ENCODE data around the gene SPON2. TPM values are rescaled to one million over a fixed set of nuclear protein-coding genes. Genes with fewer than 3 reads are reported as not detected.

The SPON2 gene
- total and polyA plus RNA-seq, 8 donors: 3.1 to 45.2 (median 11.0) TPM

GRCh38 chr4:1192493-1193205 lies 20.3 kb upstream of the SPON2 start:
- ATAC-seq: peak; percentile 54 to 78 (median 72)
- peak overlapping the region; percentile 64 to 83 (median 76) for H3K27ac ChIP-seq
- intact Hi-C loops (cut with DNase I): no loop called here
- H3K9me3 ChIP-seq: no peaks in the 10 kb centered on the region
- DNase-seq: peak in 5 of 6 donors; percentile 23 to 65 (median 54)
- no peaks in the 10 kb centered on the region for H3K27me3 ChIP-seq
- TF ChIP-seq CTCF (IDR thresholded peaks at IDR 0.05): no peak
- no peak for FAIRE-seq
- no peaks in the 10 kb centered on the region for H3K36me3 ChIP-seq
- H3K4me3 ChIP-seq: no peak overlapping the region
- H3K4me1 ChIP-seq: peaks cover 14 to 17% (median 16%) of the 10 kb centered on the region in 3 donors
- WGBS, 2 donors: 50 to 58% methylated on average over 13 of the region's 13 CpGs

- H3K4me3 ChIP-seq: no peak overlapping the region
- 11 to 18% methylated on average over 4 of the region's 4 CpGs for WGBS, 2 donors
- peaks cover 14 to 17% (median 16%) of the 10 kb centered on the region in 3 donors for H3K4me1 ChIP-seq
- peak overlapping the region; percentile 64 to 83 (median 76) for H3K27ac ChIP-seq
- H3K36me3 ChIP-seq: no peaks in the 10 kb centered on the region
- peak; percentile 75 for FAIRE-seq
- peak; percentile 97 to 98 (median 98) for ATAC-seq
- DNase-seq: peak; percentile 78 to 91 (median 90)
- no peaks in the 10 kb centered on the region for H3K9me3 ChIP-seq
- intact Hi-C loops (cut with DNase I): no loop called here
- TF ChIP-seq CTCF (IDR thresholded peaks at IDR 0.05): no peak
- no peaks in the 10 kb centered on the region for H3K27me3 ChIP-seq
Measured at GRCh38 chr4:1192091-1192492, 19.7 kb upstream of the SPON2 start.

DNA sequence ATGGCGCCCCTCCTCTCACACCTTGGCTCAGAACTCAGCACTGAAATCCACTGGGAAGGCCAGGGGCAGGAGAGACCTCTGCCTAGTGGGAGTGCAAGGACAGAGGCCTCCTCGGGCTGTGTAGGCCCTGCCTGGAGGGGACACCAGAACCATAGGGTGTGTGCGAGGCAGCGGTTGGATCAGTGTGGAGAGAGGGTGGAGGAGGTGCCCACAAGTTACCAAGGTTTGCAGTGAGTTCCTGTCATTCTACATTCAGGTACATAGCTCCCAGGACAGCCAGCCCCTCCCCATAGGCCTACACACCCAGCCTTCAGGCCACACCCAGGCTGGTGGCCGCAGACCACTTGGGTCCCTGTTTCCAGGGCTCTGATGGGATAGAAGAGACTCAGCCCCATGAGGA lies 19.2 kb upstream of the SPON2 start:
- FAIRE-seq: no peak
- TF ChIP-seq CTCF (IDR thresholded peaks at IDR 0.05): no peak
- ATAC-seq: peak; percentile 22 to 32 (median 28)
- Histone ChIP-seq H3K36me3 (no peaks in the 10 kb centered on the region), H3K4me1 (peaks cover 14 to 17% (median 16%) of the 10 kb centered on the region in 3 donors), H3K9me3 (no peaks in the 10 kb centered on the region), H3K27me3 (no peaks in the 10 kb centered on the region), H3K4me3 (no peak overlapping the region), H3K27ac (peak overlapping the region; percentile 64 to 83 (median 76))
- intact Hi-C loops (cut with DNase I): no loop called here
- DNase-seq: peak in 3 of 6 donors; percentile 12 to 56 (median 50)
- WGBS, 2 donors: 66 to 82% methylated on average over 5 of the region's 5 CpGs

DNA sequence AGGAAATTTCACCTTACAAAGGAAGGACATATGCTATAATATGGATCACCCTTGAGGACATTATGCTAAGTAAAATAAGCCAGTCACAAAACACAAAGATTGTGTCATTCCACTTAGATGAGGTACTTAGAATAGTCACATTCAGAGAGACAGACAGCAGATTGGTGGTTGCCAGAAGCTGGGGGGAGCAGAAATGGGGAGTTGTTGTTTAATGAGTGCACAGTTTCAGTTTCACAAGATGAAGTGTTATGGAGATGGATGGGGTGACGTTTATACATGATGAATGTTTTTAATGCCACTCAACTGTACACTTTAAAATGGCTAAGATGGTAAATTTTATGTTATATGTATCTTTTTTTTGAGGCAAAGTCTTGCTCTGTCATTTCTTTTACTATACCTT lies 14.8 kb upstream of the SPON2 start:
- Histone ChIP-seq H3K4me1 (peaks cover 5 to 6% (median 6%) of the 10 kb centered on the region in 3 donors), H3K36me3 (no peaks in the 10 kb centered on the region), H3K9me3 (no peaks in the 10 kb centered on the region), H3K27me3 (no peaks in the 10 kb centered on the region), H3K4me3 (no peak overlapping the region), H3K27ac (no peak overlapping the region)
- intact Hi-C loops (cut with DNase I): no loop called here
- ATAC-seq (peak in 1 of 4 donors; percentile 2), FAIRE-seq (no peak), DNase-seq (peak in 1 of 6 donors; percentile 8)
- no peak for TF ChIP-seq CTCF (IDR thresholded peaks at IDR 0.05)
- 43 to 44% methylated on average over 1 of the region's 1 CpG for WGBS, 2 donors

Data from pancreas (tissue), 10 donors.